Measurements from ENCODE around the gene ALDH5A1.

The ALDH5A1 gene

DNA sequence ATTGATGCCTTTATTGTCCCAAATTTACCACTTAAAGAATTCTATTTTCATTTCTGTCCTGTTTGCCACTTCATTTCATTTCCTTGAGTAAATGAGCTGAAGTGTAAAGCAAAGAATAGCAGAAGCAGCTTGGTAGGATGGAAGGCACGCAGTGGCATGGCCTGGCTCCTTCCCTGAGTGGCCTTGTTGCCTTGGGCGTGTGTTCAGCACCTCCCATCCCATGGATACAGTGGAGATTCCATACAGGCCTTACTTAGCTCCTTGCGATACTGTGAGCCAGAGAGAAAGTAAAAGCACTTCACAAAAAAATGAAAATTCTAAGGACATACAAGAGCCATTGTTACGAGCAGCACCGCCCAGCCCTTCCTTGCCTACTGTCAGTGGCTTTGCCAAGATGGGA lies 39.6 kb downstream of the ALDH5A1 start:
- DNase-seq, result no peak

DNA sequence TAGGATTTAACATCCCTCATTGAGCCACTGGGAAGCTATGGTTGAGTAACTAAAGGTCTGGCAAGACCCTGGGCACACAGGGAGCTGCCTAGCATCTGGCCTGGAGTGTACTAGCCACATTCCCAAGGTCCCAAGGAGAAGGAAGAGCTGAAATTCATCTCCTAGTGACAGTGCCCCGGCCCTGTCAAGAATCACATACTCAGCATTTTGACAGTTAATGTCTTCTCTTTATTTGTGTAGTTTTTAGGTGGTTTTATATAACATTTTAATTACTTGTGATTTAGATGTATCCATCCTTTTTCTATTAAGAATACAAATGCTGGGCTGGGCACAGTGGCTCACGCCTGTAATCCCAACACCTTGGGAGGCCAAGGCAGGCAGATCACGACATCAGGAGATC lies 40.4 kb downstream of the ALDH5A1 start:
- no peak for DNase-seq

DNA sequence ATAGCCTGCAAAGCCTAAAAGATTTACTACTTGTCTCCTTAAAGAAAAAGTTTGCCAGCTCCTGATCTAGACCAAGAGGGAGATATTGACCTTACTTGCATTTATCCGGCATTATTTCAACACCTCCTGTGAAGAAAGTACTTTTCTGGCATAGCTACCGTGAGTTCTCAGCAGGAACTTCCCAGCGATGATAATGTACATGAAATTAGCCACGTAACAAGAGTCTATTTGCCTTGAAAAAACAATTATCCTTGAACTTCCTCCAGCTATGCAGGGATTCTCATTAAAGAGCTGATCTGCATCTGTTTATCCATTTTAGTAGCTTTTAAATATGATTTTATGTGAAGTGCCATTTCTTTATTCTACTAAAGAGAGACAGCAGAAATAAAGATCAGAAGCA lies 41.7 kb downstream of the ALDH5A1 start:
- no peak for DNase-seq

DNA sequence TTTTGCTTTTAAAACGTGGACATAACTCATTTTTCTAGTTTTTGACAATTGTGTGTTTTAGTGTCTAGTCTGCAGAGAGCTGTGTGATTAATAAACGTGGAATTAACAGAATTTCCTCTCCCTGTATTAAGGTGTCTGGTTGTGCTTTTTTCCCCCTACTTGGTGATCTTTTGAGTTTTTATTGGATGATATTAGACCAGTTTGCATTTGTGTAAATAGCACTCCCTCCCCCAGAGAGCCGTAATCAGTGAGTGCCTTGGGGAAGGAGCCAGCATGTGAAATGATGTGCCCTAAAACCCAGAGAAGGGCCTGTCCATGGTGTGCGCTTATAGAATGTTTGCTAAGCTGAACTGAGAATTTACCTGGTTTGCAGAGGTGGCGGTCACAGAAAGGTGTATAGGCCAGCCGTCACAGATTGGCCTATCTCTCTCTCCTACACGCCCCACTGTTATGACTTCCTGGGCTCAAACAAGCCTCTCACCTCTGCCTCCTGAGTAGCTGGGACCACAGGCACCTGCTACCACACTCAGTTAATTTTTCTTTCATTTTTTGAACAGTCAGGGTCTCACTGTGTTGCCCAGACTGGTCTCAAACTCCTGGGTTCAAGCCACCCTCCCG lies 42.4 kb downstream of the ALDH5A1 start:
- DNase-seq, result no peak

DNA sequence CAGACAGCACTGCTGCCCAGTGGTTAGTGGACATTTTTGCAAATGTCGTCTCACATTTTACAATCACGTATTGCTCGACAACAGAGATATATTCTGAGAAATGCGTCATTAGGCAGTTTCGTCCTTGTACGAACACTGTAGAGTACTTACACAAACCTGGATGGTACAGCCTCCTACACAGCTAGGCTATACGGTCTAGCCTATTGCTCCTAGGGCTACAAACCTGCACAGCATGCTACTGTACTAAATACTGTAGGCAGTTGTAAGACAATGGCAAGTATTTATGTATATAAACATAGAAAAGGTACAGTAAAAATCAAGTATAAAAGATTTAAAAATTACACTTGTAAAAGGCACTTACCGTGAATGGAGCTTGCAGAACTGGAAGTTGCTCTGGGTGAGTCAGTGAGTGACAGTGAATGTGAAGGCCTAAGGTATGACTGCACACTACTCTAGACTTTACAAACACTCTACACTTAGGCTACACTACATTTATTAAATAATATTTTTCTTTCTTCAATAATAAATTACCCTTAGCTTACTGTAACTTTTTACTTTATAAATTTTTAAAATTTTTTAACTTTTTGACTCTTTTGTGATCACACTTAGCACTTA lies 43.1 kb downstream of the ALDH5A1 start:
- no peak for DNase-seq

DNA sequence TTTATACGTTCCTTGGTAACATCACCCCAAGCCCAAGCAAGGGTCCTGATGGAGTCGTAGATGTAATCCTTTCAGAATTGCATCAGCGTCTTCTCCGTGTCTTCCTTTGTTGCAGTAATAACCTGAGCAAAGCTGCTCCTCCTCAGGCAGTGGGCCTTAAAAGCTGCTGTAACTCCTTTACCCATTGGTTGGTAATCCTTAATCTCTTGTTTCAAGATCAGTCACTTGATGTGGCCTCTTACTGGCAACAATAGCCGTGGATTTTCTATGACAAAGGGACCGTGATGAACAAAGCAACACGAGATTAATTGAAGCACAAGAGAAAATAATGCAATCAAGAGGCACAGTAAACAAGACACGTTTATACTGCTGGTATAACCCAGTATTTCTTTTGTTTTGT lies 44.6 kb downstream of the ALDH5A1 start:
- DNase-seq, result no peak

DNA sequence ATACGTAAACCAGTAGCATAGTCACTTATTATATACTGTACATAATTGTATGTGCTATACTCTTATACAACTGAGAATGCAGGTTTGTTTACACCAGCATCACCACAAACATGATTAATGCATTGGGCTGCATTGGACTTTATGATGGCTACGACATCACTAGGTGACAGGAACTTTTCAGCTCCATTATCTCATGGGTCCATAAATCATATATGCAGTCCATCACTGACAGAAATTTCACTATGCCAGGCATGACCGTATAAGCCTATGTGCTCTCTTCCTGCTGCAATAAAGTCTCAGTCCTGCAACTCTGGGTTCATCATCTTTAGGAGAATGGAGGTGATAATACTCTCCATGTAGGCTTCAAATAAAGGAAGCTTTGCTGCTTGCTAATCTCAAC lies 45.4 kb downstream of the ALDH5A1 start:
- no peak for DNase-seq

DNA sequence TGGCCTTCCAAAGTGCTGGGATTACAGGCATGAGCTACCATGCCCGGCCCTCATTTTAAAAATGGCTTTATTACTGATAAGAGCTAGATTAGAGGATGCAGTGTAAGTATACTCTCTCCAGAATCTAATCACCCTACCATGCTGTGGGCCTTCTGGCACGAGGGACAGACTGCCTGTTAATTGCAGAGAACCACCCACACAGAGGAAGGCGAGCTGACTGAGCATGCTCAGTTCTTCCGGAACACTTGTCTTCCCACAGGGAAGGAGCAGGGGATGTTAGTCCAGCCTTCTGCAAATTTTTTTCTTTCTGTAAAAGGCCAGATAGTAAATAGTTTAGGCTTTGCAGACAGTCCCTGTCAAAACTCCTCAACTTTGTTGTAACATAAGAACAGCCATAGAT lies 48.9 kb downstream of the ALDH5A1 start:
- DNase-seq, result no peak

DNA sequence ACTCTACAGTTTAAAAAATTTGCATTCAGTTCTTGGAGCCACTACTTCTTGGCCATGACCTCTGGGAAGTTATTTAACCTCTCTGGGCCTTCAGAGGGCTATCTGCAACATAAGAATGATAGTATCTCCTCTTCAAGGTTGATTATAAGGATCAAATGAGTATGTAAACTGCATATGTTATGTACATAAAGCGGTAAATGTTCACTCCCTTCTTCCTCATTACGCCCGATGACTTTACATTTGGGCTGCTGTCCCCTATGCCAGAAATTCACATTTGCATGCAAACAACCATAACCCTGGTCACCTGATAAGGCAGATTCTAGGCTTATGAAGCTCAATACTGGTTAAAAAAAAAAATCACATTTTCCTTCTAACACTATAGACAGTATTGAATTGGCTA lies 50.4 kb downstream of the ALDH5A1 start:
- DNase-seq, result no peak

DNA sequence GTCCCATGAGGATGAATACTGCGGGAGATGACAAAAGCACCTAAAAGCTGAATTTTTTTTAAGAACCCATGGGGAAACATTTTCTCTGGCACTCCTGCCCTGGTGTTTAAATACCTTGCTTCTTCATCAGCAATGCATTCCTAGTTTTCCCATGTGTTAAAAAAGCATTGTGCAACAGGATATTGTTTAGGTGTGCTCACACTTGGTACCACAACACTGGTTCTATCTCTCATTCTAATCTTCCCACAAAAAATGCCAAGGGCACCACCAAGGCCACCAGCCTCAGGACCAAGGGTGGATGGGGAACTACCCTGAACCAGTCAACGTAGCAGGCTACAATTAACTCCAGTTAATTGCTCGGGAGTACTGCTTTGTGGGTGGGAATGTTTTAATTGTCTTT lies 50.9 kb downstream of the ALDH5A1 start:
- no peak for DNase-seq

DNA sequence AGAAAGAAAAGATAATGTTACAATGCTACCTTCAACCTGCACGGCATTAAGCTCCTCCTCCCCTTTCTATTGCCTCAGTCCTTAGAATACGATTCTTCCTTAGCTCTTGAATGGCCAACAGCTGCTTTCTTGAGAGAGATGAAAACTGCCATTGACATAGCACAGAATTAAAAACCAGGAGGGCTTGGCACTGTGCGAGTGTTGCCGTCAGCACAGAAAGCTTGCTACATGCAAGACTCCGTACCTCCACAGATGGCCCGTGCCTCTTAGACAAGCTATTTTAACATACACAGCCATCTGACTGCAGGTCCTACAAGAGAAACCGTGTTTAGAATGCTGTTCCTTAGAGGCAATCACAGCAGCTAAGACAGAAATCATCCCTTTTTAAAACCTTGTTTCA lies 51.7 kb downstream of the ALDH5A1 start:
- no peak for DNase-seq

DNA sequence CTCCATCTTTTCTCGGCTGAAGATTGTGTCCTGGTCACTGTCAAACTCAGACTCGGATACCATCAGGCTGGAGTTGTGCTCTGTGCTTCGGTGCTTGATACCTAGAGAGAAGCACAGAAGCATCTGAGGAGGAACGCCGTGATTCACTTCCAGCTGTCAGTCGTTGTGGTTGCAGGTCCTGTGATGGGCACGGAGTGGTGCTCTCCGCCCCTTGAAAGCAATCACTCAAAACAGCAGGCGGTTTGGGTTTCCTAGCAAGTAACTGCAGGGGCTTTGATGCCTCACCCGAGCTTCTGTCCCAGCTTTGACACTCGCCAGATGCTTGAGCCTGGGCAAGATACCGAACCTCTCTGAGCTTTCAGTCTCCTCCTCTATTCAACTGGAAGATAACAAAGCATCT lies 52.5 kb downstream of the ALDH5A1 start:
- DNase-seq, result no peak

DNA sequence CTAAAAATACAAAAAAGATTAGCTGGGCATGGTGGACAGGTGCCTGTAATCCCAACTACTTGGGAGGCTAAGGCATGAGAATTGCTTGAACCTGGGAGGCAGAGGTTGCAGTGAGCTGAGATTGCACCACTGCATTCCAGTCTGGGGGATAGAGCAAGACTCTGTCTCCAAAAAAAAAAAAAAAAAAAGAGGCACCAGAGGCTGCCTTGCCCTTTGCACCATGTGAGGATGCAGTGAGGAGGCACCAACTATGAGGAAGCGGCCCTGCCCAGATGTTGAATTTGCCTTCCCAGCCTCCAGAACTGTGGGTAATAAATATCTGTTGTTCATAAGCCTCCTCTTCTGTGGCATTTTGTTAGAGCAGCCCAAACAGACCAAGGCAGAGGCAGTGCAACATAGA lies 54.4 kb downstream of the ALDH5A1 start:
- no peak for DNase-seq

DNA sequence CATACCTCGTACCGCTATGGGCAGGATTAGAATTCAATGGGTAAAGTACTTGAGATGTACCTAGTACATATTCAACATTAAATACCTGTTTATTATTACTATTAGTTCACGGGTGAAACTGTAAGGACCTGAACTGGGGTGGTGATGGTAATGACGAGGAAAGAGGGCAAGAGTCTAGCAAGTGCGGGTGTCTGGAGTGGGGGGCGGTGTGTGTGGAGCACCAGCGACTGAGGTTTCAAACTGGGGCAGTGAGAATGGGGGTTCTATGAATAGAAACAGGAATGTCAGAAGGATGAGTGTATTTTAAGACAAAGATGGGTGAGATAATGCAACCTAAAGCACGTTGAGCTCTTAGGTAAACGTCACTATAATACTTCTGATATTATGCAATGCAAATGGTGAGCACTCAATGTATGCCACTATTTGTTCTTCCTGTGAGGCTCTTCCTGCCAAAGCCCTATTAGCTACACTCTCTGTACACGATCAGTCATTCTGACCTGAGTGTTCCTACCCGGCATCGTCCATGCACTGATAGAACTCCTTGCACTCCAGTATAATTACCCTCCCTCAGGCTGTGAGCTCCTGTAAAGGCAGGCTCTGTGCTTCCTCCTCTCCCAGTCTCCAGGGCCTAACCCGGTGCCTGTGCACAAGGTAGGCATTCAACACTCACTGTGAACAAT lies 55.0 kb downstream of the ALDH5A1 start:
- no peak for DNase-seq

DNA sequence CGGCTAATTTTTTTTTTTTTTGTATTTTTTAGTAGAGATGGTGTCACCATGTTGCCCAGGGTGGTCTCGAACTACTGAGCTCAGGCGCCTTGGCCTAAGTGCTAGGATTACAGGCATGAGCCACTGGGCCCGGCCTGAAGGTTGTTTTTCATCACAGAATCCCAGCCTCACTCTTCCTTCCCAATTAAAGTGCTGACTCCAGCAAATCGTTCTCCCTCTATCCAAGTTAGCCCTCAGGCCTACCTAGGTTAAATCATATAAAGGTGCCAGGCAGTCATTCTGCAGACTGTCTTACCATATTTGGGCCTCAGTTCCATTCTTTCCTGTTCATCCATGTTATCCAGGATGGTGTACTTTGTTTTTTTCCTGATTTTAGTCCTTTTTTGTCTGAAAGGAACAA lies 56.4 kb downstream of the ALDH5A1 start:
- DNase-seq, result no peak

DNA sequence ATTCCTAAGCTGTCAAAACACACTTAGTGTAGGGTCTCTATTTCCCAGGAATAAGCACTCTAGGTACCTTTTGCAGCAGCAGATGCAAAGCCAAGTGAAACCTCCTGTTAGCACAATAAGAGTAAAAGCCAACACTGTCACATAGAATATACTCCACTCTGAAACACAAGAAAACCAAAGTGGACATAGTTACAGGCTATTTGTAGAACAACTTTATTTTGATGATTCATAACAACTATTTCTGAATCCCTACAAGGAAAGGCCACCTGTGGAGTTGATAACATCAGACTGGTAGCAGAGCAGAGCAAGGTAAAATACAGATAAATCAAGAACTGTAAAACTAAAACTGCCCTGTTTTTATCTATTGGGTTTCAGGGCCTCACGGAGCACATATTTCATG lies 59.7 kb downstream of the ALDH5A1 start:
- no peak for DNase-seq

DNA sequence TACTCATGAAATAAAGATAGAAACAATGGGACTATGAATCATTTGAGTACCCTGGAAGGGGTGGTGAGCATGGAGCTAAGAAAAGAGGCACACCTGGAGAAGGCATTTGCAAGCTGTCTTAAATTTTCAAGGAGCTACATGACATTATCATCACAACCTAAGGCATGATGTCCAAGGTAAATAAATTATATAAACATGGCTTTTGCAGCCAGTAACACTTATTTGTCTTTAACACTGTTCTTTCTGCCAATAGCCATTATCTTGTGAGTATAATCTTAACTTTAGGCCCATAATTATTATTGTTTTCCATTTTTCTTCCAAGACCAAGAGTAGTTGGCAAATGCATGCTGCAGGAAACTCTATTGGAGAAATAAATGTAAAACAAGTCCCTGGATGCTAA lies 63.7 kb downstream of the ALDH5A1 start:
- no peak for DNase-seq

DNA sequence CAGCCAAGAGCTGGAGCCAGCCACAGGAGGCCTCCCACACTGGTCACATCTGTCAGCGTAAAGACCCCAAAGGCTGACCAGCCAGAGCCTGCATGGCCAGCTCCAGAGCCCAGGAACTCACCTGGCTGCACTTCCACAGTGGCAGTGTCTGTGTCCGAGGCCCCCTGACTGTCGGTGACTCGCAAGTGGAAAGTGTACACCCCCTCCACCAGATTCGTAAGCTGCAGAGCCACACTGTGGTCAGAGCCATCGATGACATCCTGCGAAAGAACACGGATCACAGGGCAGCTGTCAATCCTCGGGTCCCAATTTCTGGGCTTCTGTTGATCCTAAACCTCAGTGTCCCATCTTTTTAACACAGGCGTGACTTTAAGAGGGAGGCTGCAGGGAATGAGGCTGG lies 69.3 kb downstream of the ALDH5A1 start:
- no peak for DNase-seq

DNA sequence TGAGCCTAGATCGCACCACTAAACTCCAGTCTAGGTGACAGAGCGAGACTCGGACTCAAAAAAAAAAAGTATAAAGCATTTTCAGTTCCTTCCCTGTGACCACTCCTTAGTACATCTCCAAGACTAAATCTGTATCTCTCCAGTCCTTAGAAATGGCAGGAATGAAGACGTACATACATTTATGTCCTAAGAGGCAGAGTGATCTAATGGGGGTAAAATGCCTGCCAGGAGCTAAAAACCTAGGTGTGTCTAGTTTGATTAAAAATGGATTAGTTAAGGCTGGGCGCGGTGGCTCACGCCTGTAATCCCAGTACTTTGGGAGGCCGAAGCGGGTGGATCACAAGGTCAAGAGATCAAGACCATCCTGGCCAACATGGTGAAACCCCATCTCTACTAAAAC lies 70.4 kb downstream of the ALDH5A1 start:
- DNase-seq, result no peak

DNA sequence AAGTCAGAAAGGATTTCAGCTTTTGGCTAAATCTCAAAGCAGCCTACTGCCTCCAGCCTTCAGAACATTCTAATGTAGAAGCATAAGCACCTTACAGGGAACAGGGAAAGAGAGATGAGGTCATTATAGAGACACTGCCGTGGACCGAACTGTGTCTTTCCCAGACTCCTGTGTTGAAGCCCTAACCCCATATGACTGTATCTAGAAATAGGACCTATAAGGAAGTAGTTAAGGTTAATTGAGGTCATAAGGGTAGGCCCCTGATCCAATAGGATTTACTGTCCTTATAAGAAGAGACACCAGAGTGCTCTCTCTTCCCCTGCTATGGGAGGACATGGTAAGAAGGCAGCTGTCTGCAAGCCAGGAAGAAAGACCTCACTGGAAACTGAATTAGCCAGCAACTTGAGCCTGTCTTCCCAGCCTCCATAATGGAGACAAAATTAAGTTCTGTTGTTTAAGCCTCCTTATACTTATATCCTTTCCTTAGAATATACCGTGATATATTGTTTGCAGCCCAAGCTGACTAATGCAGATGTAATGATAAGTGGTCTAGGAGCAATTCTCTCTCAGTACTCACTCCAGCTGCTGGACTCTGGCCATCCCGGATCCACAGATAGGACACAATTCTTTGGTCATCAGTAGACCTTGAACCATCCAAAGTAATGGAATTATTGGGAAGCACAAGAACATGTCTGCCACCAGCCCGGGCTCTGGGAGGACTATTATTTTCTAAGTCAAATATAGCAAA lies 71.4 kb downstream of the ALDH5A1 start:
- DNase-seq, result no peak

DNA sequence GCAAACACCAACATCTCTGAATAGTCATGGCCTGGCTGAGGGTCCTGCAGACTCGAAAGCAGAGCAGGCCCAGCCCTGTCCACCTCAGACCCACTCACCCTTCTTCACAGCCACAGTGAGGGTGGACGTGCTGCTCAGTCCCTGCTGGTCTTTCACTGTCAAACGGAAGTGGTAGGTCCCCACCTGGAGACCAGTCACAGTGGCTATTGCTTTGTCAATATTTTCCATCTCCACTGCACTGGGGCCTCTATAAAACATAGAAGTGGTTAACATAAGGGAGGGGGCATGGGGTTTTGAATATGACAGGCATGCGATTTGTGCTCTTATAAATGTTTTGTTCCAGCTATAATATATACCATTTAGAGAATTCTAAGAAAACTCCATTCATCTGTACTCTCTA lies 73.9 kb downstream of the ALDH5A1 start:
- no peak for DNase-seq

DNA sequence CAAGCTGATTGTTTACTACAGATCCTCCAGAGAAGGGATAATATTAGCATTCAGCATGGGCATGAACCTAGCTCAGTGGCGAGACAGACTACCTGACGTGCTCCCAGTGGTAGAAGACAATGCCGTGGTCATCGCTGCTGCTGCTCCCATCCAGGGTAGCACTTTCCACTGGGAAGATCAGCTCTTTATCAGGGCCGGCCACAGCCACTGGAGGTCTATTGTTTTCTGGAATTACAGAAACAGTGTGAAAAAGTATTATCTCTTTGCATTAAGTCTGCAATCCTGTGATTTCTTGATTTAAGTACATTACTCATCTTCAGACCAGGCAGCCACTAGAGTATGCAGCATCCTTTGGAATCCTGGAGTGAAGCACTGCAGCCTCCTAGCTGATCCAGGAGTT lies 75.0 kb downstream of the ALDH5A1 start:
- no peak for DNase-seq

DNA sequence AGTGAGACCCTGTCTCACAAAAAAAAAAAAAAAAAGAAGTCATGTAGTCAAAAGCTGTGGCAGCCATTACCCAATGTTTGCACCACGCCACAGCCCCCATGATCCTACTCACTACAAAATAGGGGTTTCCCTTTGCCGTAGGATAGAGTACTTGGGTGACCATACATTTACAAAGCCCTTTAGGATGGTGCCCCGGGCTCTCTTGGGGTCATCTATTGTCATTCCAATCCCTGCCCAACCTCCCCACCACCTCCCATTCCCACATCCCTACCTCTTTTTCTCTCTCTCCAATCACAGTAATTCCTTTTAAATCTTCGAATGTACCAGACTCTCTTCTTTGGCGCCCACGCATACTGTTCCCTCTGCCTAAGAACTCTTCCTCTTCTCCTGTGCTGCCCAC lies 76.6 kb downstream of the ALDH5A1 start:
- no peak for DNase-seq

DNA sequence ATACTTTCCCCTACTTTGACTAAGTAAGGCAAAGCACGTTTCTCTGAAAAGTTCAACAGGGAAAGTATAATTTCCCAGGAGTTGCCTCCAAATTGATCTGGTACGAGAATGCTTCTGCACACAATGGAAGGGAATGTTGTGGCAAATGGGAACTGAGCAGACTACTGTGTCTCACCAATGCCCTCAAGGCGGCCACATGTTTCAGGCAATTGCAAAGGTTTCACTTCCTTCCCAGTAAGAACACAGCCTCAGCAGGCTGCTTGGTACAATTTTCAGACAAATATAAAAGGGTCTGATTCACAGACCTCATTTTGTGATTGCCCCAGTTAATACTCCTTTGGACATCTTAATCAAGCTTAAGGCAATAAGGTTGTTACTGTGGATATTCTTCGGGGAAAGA lies 80.0 kb downstream of the ALDH5A1 start:
- no peak for DNase-seq
